ENCODE results near the gene PLXNB2.

The PLXNB2 gene

GRCh38 chr22:50278956-50279619 is 28.4 kb downstream of the PLXNB2 start:
- H3K4me1 Mint-ChIP-seq = peaks cover 2% of the 10 kb centered on the region
- H3K9me3 Mint-ChIP-seq = no peaks in the 10 kb centered on the region
- TF ChIP-seq CTCF (IDR thresholded peaks at IDR 0.05; ENCODE audit: unreplicated experiment in 3 of 3) = no peak
- no peak overlapping the region for H3K27ac Mint-ChIP-seq
- no peak overlapping the region for H3K4me3 Mint-ChIP-seq
- no peaks in the 10 kb centered on the region for H3K27me3 Mint-ChIP-seq (ENCODE audit: low read depth)
- peaks cover 42% of the 10 kb centered on the region for H3K36me3 Mint-ChIP-seq (ENCODE audit: low read depth)

- no peak overlapping the region for H3K4me3 Mint-ChIP-seq
- H3K4me1 Mint-ChIP-seq = peaks cover 7% of the 10 kb centered on the region
- no peaks in the 10 kb centered on the region for H3K9me3 Mint-ChIP-seq
- H3K27me3 Mint-ChIP-seq (ENCODE audit: low read depth) = no peaks in the 10 kb centered on the region
- H3K36me3 Mint-ChIP-seq (ENCODE audit: low read depth) = peaks cover 47% of the 10 kb centered on the region
- H3K27ac Mint-ChIP-seq = no peak overlapping the region
- TF ChIP-seq CTCF (IDR thresholded peaks at IDR 0.05; ENCODE audit: unreplicated experiment in 3 of 3) = no peak
Observed at GRCh38 chr22:50278461-50278860, 29.0 kb downstream of the PLXNB2 start.

DNA sequence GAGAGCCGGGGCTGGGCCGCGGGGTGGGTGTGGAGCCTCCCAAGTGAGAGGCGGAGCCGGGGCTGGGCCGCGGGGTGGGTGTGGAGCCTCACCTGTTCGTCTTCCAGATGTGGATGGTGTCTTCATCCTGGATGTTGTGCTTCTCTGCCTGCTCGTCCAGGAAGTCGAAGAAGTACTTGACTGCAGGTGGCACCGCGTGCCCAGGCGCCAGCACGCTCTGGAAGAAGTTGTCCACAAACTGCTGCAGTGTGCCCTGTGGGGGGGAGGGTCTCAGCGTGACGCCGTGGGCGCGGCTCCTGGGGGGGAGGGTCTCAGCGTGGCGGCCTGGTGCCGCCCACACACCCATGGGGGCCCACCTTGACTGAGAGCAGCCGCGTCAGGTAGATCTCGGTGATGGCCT is 29.7 kb downstream of the PLXNB2 start:
- Mint-ChIP-seq H3K36me3 (ENCODE audit: low read depth) (peaks cover 47% of the 10 kb centered on the region), H3K4me3 (no peak overlapping the region), H3K4me1 (peaks cover 7% of the 10 kb centered on the region), H3K27ac (no peak overlapping the region), H3K27me3 (ENCODE audit: low read depth) (no peaks in the 10 kb centered on the region), H3K9me3 (no peaks in the 10 kb centered on the region)
- no peak for TF ChIP-seq CTCF (IDR thresholded peaks at IDR 0.05; ENCODE audit: unreplicated experiment in 3 of 3)

- no peaks in the 10 kb centered on the region for H3K27me3 Mint-ChIP-seq (ENCODE audit: low read depth)
- H3K4me1 Mint-ChIP-seq = peaks cover 7% of the 10 kb centered on the region
- H3K36me3 Mint-ChIP-seq (ENCODE audit: low read depth) = peaks cover 43% of the 10 kb centered on the region
Observed at GRCh38 chr22:50276143-50276542, 31.3 kb downstream of the PLXNB2 start.

DNA sequence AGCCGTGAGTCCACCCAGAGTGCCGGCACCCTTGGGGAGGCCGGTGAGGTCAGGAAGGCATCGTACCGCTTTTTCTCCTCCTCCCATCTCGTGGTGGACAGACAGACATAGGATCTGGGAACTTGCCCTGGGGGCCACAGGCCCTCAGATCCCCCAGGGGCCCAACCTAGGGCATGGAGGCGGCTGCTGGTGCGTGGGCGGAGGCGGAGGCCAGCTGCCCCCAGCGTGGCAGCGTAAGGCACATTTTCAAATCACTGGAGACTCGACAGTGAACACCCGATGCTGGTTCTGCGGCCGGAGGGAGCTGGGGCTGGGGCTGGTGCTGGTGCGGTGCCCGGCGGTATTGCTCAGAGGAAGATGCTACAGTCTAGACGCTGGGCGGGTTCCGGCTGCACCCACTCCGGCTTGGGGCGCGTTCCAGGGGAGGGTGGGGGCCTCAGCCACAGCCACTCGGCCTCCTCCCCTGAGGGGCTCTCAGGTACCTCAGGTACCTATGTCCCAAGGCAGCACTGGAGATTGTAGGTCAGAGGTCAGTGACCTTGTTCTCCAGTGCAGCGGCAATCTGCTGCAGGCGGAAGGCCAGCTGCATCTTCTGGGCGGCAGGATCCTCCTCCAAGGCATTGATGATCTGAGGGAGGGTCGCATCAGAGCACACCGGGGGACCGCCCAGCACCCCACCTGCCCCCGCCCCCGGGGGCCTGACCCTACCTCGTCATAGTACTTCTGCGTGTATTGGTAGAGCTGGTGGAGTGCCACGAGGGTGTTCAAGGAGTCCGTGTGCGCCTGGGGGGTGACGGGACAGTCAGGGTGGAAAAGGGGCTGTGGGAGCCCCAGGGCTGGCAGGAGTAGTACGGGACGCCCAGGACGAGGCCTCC is 32.0 kb downstream of the PLXNB2 start:
- Mint-ChIP-seq H3K9me3 (no peaks in the 10 kb centered on the region), H3K27me3 (ENCODE audit: low read depth) (peaks cover 5% of the 10 kb centered on the region), H3K4me3 (no peak overlapping the region), H3K4me1 (peaks cover 7% of the 10 kb centered on the region), H3K27ac (no peak overlapping the region), H3K36me3 (ENCODE audit: low read depth) (peaks cover 37% of the 10 kb centered on the region)
- no peak for TF ChIP-seq CTCF (IDR thresholded peaks at IDR 0.05; ENCODE audit: unreplicated experiment in 3 of 3)

More at GRCh38 chr22:50276143-50276542, 31.3 kb downstream of the PLXNB2 start:
- H3K4me3 Mint-ChIP-seq = no peak overlapping the region
- TF ChIP-seq CTCF (IDR thresholded peaks at IDR 0.05; ENCODE audit: unreplicated experiment in 3 of 3) = peak; percentile 33 to 51 (median 39)
- no peak overlapping the region for H3K27ac Mint-ChIP-seq
- no peaks in the 10 kb centered on the region for H3K9me3 Mint-ChIP-seq

Measured in nephron (organoid).